ENCODE results near the gene RICTOR.
"Not testable (repeated sequence)": the region's sequence is repeated elsewhere in the genome, so short reads cannot be mapped to it uniquely, and the experiment has no call there.

Gene RICTOR

GRCh38 chr5:39006650-39007049 is 67.5 kb downstream of the RICTOR start:
- DNase-seq, result no peak

DNA sequence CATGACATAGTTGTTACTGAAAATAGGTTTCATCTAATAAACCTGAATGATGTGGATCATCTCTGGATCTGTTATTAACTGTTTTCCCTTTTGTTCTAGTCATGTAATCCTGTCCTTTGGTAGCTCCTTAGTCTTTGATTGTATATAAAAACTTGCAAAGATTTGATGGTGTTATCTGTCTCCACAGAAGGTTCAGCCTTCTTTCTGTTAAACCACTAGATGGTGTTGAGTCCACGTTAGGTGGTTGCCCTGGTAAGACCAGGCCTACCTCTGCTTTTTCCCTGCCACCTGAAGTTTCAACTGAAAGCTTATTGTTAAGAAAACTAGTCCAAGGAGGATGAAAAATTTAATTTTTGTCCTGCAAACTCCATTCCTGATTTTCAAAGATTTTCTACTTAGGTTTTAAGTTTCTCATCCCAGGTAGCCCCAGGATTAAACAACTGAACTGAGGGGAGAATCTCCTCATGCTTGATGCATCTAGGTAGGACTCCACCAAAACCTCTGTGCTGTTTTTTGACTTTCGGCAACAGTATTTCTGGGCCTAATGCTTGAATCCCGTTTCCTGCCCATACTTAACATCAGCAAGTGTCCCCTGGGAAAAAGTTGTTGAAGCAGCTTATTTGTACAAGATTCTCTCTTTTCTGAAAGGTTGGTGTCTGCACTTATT is 68.5 kb downstream of the RICTOR start:
- peak; percentile 12 for DNase-seq

DNA sequence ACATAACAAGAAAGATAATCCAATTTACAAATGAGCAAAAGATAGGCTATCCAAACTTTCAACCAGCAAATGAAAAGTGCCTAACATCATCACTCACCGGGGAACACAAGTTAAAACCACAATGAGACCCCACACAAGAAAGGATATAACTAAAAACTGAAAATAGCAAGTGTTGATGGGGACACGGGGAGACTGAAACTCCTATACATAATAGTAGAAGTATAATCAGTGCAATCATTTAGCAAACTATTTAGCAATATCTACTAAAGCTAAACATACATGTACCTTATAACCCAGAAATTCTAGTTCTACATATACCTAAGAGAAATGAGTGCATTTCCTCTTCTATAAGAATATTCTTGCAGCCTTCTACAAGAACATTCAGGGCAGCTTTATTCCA is 72.5 kb downstream of the RICTOR start:
- no peak for DNase-seq

DNA sequence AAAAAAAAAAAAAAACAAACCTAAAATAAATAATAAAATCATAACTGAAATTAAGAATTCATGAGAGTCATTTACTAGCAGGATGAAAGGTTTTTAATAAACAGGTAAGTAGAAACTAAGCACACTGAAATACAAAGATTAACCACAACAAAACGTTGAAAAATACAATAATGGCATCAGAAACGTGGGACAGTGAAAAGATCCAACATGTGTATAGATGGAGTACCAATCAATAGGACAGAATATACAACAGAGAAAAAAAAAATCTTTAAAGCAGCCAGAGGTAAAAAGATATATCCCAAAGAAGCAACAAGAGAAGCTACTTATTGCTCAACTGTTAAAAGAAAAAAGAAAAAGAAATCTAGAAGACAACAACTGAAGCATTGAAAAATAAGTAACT is 75.2 kb downstream of the RICTOR start:
- DNase-seq, result no peak

GRCh38 chr5:38997591-38997990 is 76.6 kb downstream of the RICTOR start:
- DNase-seq, result no peak

DNA sequence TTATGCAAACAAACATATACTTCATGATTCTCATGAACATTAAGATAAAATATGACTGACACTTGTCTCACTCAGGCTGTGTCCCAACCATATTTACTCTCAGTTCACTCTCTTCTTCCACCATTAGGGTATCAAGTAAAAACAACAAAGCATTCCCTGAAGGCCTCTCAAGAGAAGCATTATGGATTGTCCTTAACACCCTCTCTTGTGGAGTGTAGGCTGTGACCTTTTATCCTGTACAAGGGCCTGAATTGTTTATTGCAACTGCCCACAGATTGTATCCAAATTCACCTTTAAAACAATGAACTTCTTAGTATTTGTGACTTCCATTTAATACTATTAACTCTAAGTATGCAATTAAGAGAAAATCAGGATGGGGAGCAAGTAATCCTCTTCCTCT is 78.1 kb downstream of the RICTOR start:
- no peak for DNase-seq

- DNase-seq, result peak; percentile 22
These were observed 79.8 kb downstream of the RICTOR start for GRCh38 chr5:38994324-38994927.

DNA sequence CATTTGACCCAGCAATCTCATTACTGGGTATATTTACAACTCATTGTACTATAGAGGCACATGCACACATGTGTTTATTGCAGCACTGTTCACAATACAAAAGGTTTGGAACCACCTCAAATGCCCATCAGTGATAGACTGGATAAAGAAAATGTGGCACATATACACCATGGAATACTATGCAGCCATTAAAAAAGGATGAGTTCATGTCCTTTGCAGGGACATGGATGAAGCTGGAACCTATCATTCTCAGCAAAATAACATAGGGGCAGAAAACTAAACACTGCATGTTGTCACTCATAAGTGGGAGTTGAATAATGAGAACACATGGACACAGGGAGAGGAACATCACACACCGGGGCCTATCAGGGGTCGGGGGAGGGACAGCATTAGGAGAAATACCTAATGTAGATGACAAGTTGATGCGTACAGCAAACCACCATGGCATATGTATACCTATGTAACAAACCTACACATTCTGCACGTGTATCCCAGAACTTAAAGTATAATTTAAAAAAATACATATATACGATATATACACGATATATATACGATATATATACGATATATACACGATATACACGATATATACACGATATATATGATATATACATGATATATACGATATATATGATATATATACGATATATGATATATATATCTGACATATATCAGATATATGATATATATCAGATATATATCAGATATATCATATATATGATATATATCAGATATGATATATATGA is 84.1 kb downstream of the RICTOR start:
- not testable (repeated sequence) for DNase-seq

DNA sequence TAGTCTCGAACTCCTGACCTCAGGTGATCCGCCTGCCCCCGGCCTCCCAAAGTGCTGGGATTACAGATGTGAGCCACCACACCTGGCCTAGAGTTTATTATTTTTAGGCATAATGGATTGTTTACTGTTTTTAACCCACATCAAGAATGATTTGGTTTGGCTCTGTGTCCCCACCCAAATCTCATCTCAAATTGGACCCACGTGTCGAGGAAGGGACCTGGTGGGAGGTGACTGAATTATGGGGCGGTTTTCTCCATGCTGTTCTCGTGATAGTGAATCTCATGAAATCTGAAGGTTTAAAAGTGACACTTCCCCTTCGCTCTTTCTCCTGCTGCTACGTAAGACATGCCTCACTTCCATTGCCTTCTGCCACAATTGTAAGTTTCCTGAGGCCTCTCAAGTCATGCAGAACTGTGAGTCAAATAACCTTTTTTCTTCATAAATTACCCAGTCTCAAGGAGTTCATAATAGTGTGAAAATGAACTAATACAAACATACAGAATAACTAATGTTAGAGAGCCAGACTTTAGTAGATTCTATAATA is 88.2 kb downstream of the RICTOR start:
- no peak for DNase-seq

- no peak for DNase-seq
These were observed 94.7 kb downstream of the RICTOR start for GRCh38 chr5:38979535-38979934.

GRCh38 chr5:38978036-38978435 is 96.2 kb downstream of the RICTOR start:
- DNase-seq, result no peak

- no peak for DNase-seq
These were observed 105.5 kb downstream of the RICTOR start for GRCh38 chr5:38968665-38969064.

DNA sequence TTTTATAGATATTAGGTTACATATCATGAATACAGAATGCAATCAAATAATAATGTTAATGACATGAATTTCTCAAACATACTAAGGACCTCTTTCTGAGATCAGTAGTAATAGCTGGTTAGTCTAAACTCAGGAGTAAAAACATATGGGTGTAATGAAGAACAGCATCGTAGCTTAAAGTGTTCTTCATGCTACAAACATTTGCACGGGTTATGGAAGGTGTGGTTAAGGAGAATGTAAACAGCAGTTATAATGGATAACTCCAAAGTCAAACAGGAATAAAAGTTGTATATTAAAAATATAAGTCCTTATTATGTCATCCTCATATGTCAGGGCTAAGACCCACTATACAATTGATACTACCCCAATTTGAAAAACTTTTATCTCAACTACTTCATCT is 112.5 kb downstream of the RICTOR start:
- DNase-seq, result no peak

- DNase-seq, result no peak
These were observed 120.7 kb downstream of the RICTOR start for GRCh38 chr5:38953426-38954012.

DNA sequence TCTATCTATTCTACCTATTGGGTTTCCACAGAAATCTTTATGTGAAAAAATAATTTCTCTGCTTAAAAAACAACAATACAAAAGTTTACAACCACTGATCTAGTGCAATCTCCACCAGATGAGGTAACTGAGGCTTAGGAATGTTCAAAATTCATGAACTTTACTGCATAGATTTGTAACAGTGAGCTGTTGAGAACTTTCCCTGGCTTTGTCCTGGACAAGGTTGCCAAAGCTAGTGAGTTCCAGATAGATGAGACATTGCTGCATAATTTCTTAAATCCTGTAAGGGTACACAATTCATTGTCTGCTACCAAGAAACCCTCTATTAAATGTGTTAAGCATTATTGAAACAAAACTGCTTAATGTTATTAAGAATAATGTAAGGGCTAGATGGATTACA is 125.7 kb downstream of the RICTOR start:
- no peak for DNase-seq

- no peak for DNase-seq
These were observed 129.9 kb downstream of the RICTOR start for GRCh38 chr5:38944282-38944681.

- DNase-seq, result no peak
These were observed 132.3 kb downstream of the RICTOR start for GRCh38 chr5:38941912-38942311.

- no peak for DNase-seq
These were observed 133.9 kb downstream of the RICTOR start for GRCh38 chr5:38940230-38940858.

GRCh38 chr5:38938973-38939372 is 135.2 kb downstream of the RICTOR start:
- DNase-seq, result no peak

DNA sequence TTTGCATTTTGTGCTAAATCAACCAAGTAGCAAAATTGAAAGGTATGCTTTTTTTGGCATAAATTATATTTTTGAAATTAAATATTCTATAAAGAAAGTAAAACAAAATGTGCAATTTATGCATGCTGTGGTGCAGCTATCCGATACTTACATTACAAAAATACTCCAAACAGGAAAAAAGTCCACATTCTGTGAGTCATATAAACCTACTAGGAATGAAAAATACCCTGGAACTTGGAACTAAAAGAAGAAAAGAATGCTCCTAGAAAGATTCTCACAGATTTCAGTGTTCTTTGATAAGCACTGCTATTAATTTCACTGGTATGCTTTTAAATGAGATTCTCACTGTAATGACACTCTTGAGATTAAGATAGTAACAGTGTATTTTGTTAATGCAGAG is 135.8 kb downstream of the RICTOR start:
- no peak for DNase-seq

GRCh38 chr5:38936269-38936668 is 137.9 kb downstream of the RICTOR start:
- DNase-seq, result no peak

DNA sequence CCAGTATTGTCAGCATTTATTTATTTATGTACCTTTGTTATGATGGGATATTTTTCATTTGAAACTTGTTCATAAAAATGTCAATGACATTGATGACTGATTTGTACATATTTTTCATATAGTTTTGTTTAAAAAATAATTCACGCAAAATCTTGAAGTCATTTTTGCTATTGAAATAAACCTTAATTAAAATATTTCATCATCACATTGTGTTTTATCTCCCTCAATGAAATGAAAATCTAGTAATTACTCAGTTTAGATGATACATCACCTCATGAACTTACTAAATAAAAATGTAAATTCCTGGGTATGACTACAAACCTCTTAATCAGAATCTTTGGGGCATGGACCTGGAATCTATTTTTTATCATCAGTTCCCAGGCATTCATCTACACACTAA is 138.8 kb downstream of the RICTOR start:
- DNase-seq, result no peak

- DNase-seq, result no peak
These were observed 141.3 kb downstream of the RICTOR start for GRCh38 chr5:38932854-38933408.

Measured in stimulated activated CD4-positive, alpha-beta T cell treated with anti-CD3 and anti-CD28 coated beads, Interleukin-4, amount 100 ng/mL, for 24 hours (primary cell).